ENCODE results near the gene ZNRF3.
A peak's percentile ranks its signal among the peaks of the same experiment; 100 is the strongest.

The ZNRF3 gene

GRCh38 chr22:28999919-29000556 is 116.7 kb downstream of the ZNRF3 start:
- no peak for DNase-seq
- no peak overlapping the region for H3K4me3 ChIP-seq (ENCODE audit: low read depth, low read length)

GRCh38 chr22:29000641-29001040 is 117.3 kb downstream of the ZNRF3 start:
- TF ChIP-seq CTCF (IDR thresholded peaks at IDR 0.05; ENCODE audit: low read depth, low read length), result no peak
- H3K36me3 ChIP-seq, result no peaks in the 10 kb centered on the region; the same call in 1 of the 2 replicates
- no peak overlapping the region for H3K4me3 ChIP-seq (ENCODE audit: low read depth, low read length)
- no peaks in the 10 kb centered on the region for H3K9me3 ChIP-seq (ENCODE audit: severe bottlenecking)
- DNase-seq, result no peak
- H3K27me3 ChIP-seq (ENCODE audit: insufficient read depth, low read depth, severe bottlenecking), result no peaks in the 10 kb centered on the region
- H3K27ac ChIP-seq, result no peak overlapping the region

More at GRCh38 chr22:28999919-29000556, 116.7 kb downstream of the ZNRF3 start:
- H3K27me3 ChIP-seq (ENCODE audit: insufficient read depth, low read depth, severe bottlenecking), result no peaks in the 10 kb centered on the region
- H3K9me3 ChIP-seq (ENCODE audit: severe bottlenecking), result no peaks in the 10 kb centered on the region
- TF ChIP-seq CTCF (IDR thresholded peaks at IDR 0.05; ENCODE audit: low read depth, low read length), result no peak
- H3K27ac ChIP-seq, result no peak overlapping the region
- H3K36me3 ChIP-seq, result no peaks in the 10 kb centered on the region; the same call in 1 of the 2 replicates

GRCh38 chr22:29002603-29003002 is 119.2 kb downstream of the ZNRF3 start:
- no peak overlapping the region for H3K4me3 ChIP-seq (ENCODE audit: low read depth, low read length)
- H3K36me3 ChIP-seq, result no peaks in the 10 kb centered on the region; the same call in 1 of the 2 replicates
- TF ChIP-seq CTCF (IDR thresholded peaks at IDR 0.05; ENCODE audit: low read depth, low read length), result no peak
- no peak for DNase-seq
- no peak overlapping the region for H3K27ac ChIP-seq
- no peaks in the 10 kb centered on the region for H3K9me3 ChIP-seq (ENCODE audit: severe bottlenecking)
- H3K27me3 ChIP-seq (ENCODE audit: insufficient read depth, low read depth, severe bottlenecking), result no peaks in the 10 kb centered on the region

- Histone ChIP-seq H3K27me3 (ENCODE audit: insufficient read depth, low read depth, severe bottlenecking) (no peaks in the 10 kb centered on the region), H3K27ac (no peak overlapping the region; the same call in 1 of the 2 replicates), H3K36me3 (no peaks in the 10 kb centered on the region; the same call in 1 of the 2 replicates), H3K4me3 (ENCODE audit: low read depth, low read length) (no peak overlapping the region), H3K9me3 (ENCODE audit: severe bottlenecking) (no peaks in the 10 kb centered on the region)
- no peak for DNase-seq
- TF ChIP-seq CTCF (IDR thresholded peaks at IDR 0.05; ENCODE audit: low read depth, low read length), result no peak
These were observed 120.2 kb downstream of the ZNRF3 start for GRCh38 chr22:29003552-29003951.

- Histone ChIP-seq H3K36me3 (no peaks in the 10 kb centered on the region; the same call in 1 of the 2 replicates), H3K27me3 (ENCODE audit: insufficient read depth, low read depth, severe bottlenecking) (no peaks in the 10 kb centered on the region), H3K4me3 (ENCODE audit: low read depth, low read length) (no peak overlapping the region), H3K27ac (peak overlapping the region; percentile 79), H3K9me3 (ENCODE audit: severe bottlenecking) (no peaks in the 10 kb centered on the region)
- DNase-seq, result peak; percentile 26
- no peak for TF ChIP-seq CTCF (IDR thresholded peaks at IDR 0.05; ENCODE audit: low read depth, low read length)
These were observed 120.7 kb downstream of the ZNRF3 start for GRCh38 chr22:29003975-29004646.
